BJ (cell line): ENCODE measurements around the gene MAGEB2. TPM values are rescaled to one million over a fixed set of nuclear protein-coding genes. Genes with fewer than 3 reads are reported as not detected.
"Not testable (repeated sequence)": the region's sequence is repeated elsewhere in the genome, so short reads cannot be mapped to it uniquely, and the experiment has no call there.

Source experiments
- CTCF ChIA-PET: fragments of 350-600 bp; formaldehyde crosslinking; extraction: SDS; loops from one replicate; lab custom pipeline; 2021; ENCODE audit warnings: antibody characterized with exemption, inconsistent platforms; lab: Yijun Ruan, JAX
- POLR2A ChIA-PET: fragments of 300-600 bp; sonication (Branson Sonifier 250); formaldehyde crosslinking; extraction: SDS; loops from one replicate; lab custom pipeline; 2021; ENCODE audit warnings: antibody characterized with exemption; lab: Charles Lee
- DNase-seq: peaks from one replicate; pipeline ENCODE4 v3.0.0-alpha.2; 2011; ENCODE audit warnings: low read depth
- H3K27me3 ChIP-seq: 2 replicates; pipeline ENCODE4 v1.6.0; 2011; ENCODE audit warnings: low read length; ENCODE audit not compliant: control insufficient read depth, insufficient read depth
- H3K36me3 ChIP-seq: 2 replicates; pipeline ENCODE4 v1.5.1; 2011; ENCODE audit warnings: low read length; ENCODE audit not compliant: control insufficient read depth, insufficient read depth
- H3K4me3 ChIP-seq: 2 replicates; pipeline ENCODE4 v1.5.1; 2011; ENCODE audit warnings: low read depth, mild to moderate bottlenecking, control low read depth, low read length
- CTCF ChIP-seq: IDR thresholded peaks from 2 replicates; pipeline ENCODE4 v1.5.1; 2011; ENCODE audit warnings: low read depth, mild to moderate bottlenecking, control low read depth, inconsistent platforms, low read length, moderate library complexity; ENCODE audit not compliant: insufficient read depth
- polyA minus RNA-seq: library from RNA; depleted of rRNA, polyadenylated mRNA; stranded (reverse); fragments of >200 nt; gene quantifications from 2 replicates; pipeline ENCODE4 v1.2.3, GENCODE V29; 2011; rRNA and poly(A)+ RNA removed
- polyA plus RNA-seq: library from polyadenylated mRNA; depleted of rRNA; stranded (reverse); fragments of >200 nt; gene quantifications from 2 replicates; pipeline ENCODE4 v1.2.3, GENCODE V29; 2011; rRNA removed

The MAGEB2 gene
- not detected in 2 replicates for polyA plus RNA-seq
- polyA minus RNA-seq = not detected in 2 replicates

GRCh38 chrX:30215357-30215843 lies at the start of gene MAGEB2:
MAGEB2 (plus strand) TSS chrX:30215563; CDS start chrX:30218581, 3,018 bp downstream.
- Histone ChIP-seq H3K27me3 (no peaks in the 10 kb centered on the region), H3K4me3 (no peak within 1 kb of the TSS), H3K36me3 (no peaks in the 10 kb centered on the region)
- ChIA-PET CTCF (no interaction called here), POLR2A (no interaction called here)
- no peak for DNase-seq
- TF ChIP-seq CTCF = no peak

DNA sequence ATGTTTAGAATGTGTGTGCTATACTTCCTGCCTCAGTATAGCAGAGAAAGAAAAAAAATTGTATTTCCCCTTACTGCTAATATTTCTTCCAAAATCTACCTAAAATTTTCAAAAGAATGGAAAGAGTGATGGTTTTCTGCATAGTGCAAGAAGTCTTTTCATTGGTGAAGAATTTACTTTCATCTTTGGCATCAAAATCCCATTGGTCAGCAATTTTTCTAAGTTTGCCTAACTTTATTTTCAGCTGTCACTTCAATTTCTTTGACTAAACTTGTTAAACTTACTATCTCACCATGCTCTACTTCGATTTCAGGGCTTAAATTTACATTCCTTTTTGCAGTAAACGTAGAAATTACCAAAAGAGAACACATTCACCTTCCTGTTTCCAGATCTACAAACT lies 44.5 kb upstream of the MAGEB2 start:
- ChIA-PET POLR2A (no interaction called here), CTCF (no interaction called here)
- no peak for DNase-seq
- Histone ChIP-seq H3K36me3 (no peaks in the 10 kb centered on the region), H3K4me3 (no peak overlapping the region), H3K27me3 (no peaks in the 10 kb centered on the region)
- no peak for TF ChIP-seq CTCF

DNA sequence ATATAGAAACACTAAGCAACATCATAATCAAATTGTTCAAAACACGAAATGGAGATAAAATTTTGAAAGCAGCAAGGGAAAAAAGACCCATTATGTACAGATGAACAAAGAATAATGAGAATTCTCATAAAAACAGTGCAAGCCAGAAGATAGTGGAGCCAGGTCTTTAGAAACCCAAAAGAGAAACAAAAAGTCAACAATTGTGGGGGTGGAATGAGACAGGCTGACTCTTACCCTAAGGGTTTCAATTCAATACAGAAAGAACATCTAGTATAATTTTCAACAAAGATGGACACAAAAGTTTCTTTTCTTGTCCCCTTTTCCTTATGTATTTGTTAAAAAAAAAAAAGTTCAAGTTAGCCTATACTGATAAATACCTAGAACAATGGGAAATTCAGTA lies 34.0 kb upstream of the MAGEB2 start:
- Histone ChIP-seq H3K4me3 (no peak overlapping the region), H3K27me3 (no peaks in the 10 kb centered on the region), H3K36me3 (no peaks in the 10 kb centered on the region)
- CTCF ChIA-PET = no interaction called here
- no peak for TF ChIP-seq CTCF
- POLR2A ChIA-PET = no interaction called here
- DNase-seq = no peak

DNA sequence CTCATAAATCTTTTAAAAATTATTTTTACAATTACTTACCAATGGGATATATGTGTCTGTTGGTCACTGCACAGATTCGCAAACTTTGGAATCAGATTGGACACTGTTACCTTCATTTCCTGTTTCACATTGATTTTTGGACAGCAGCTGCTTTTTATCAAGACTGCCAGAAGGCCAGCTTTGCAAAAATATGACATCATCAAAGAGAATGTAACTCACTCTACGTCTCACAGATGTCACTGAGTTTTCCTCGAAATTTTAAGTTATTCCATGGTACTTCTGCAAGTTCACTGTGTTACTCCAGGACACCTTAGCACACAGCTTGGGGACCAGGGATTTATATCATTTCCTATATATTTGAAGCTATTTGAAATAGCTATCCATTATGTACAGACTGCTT lies 31.8 kb upstream of the MAGEB2 start:
- H3K27me3 ChIP-seq = no peaks in the 10 kb centered on the region
- no peak for DNase-seq
- CTCF ChIA-PET = interaction anchor here (1.1 kb wide), 1 partner anchor 9 kb away, joined by 6 read pairs; no protein-coding TSS in a partner anchor
- no peaks in the 10 kb centered on the region for H3K36me3 ChIP-seq
- H3K4me3 ChIP-seq = no peak overlapping the region
- TF ChIP-seq CTCF = no peak
- POLR2A ChIA-PET = no interaction called here

GRCh38 chrX:30190426-30190825 lies 24.9 kb upstream of the MAGEB2 start:
- no peak overlapping the region for H3K4me3 ChIP-seq
- no peaks in the 10 kb centered on the region for H3K36me3 ChIP-seq
- no peak for DNase-seq
- no peak for TF ChIP-seq CTCF
- ChIA-PET CTCF (interaction anchor here (0.6 kb wide), 1 partner anchor 12 kb away, joined by 4 read pairs; no protein-coding TSS in a partner anchor), POLR2A (no interaction called here)
- no peaks in the 10 kb centered on the region for H3K27me3 ChIP-seq

DNA sequence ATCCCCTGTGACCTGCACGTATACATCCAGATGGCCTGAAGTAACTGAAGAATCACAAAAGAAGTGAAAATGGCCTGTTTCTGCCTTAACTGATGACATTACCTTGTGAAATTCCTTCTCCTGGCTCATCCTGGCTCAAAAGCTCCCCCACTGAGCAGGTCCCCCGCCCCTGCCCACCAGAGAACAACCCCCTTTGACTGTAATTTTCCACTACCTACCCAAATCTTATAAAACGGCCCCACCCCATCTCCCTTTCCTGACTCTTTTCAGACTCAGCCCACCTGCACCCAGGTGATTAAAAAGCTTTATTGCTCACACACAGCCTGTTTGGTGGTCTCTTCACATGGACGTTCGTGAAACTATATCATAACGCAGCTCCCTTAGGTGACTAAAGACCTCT lies 21.5 kb upstream of the MAGEB2 start:
- H3K4me3 ChIP-seq, DNase-seq, H3K36me3 ChIP-seq, H3K27me3 ChIP-seq, POLR2A ChIA-PET: not testable (repeated sequence)
- CTCF ChIA-PET = interaction anchor here (1.8 kb wide), 1 partner anchor 52 kb away, joined by 7 read pairs; no protein-coding TSS in a partner anchor
